Neuron (in vitro differentiated cells): Measurements from ENCODE around the gene ALDH3B2.
A peak's percentile ranks its signal among the peaks of the same experiment; 100 is the strongest.
"Not testable (repeated sequence)": the region's sequence is repeated elsewhere in the genome, so short reads cannot be mapped to it uniquely, and the experiment has no call there.

Experiments
- H2AFZ ChIP-seq: one replicate; pipeline ENCODE4 v1.6.1; 2013; ENCODE audit warnings: low read depth, mild to moderate bottlenecking, inconsistent platforms, low read length, moderate library complexity
- H3K27me3 ChIP-seq: one replicate; pipeline ENCODE4 v1.6.1; 2013; ENCODE audit warnings: low read length; ENCODE audit not compliant: insufficient read depth
- H3K36me3 ChIP-seq: one replicate; pipeline ENCODE4 v1.6.1; 2013; ENCODE audit warnings: low read length; ENCODE audit not compliant: insufficient read depth
- H3K4me1 ChIP-seq: one replicate; pipeline ENCODE4 v1.6.1; 2013; ENCODE audit warnings: low read length; ENCODE audit not compliant: insufficient read depth
- H3K4me3 ChIP-seq: 2 replicates; pipeline ENCODE4 v1.5.1; 2013; ENCODE audit warnings: mild to moderate bottlenecking, low read length, moderate library complexity
- H3K9me3 ChIP-seq: one replicate; pipeline ENCODE4 v1.6.1; 2013; ENCODE audit warnings: low read length

ALDH3B2 gene

GRCh38 chr11:67631411-67631810 lies 43.0 kb downstream of the ALDH3B2 start:
- H3K36me3 ChIP-seq: no peaks in the 10 kb centered on the region
- no peaks in the 10 kb centered on the region for H3K9me3 ChIP-seq
- H3K4me3 ChIP-seq: peak overlapping the region; percentile 77
- no peaks in the 10 kb centered on the region for H3K27me3 ChIP-seq
- no peak overlapping the region for H2AFZ ChIP-seq
- H3K4me1 ChIP-seq: peaks cover 6% of the 10 kb centered on the region

GRCh38 chr11:67630943-67631331 lies 43.5 kb downstream of the ALDH3B2 start:
- Histone ChIP-seq H3K27me3 (no peaks in the 10 kb centered on the region), H3K4me1 (peaks cover 6% of the 10 kb centered on the region), H3K9me3 (no peaks in the 10 kb centered on the region), H2AFZ (no peak overlapping the region), H3K4me3 (peak overlapping the region; percentile 77), H3K36me3 (no peaks in the 10 kb centered on the region)

- H2AFZ ChIP-seq: no peak overlapping the region
- H3K4me1 ChIP-seq: peaks cover 6% of the 10 kb centered on the region
- no peaks in the 10 kb centered on the region for H3K36me3 ChIP-seq
- peak overlapping the region; percentile 77 for H3K4me3 ChIP-seq
- no peaks in the 10 kb centered on the region for H3K27me3 ChIP-seq
- no peaks in the 10 kb centered on the region for H3K9me3 ChIP-seq
Observed at GRCh38 chr11:67630228-67630942, 44.0 kb downstream of the ALDH3B2 start.

GRCh38 chr11:67629386-67630227 lies 44.8 kb downstream of the ALDH3B2 start, which contains the start of gene NUDT8:
NUDT8 (minus strand) TSS chr11:67629937; CDS start chr11:67629911, 26 bp downstream.
- no peaks in the 10 kb centered on the region for H3K36me3 ChIP-seq
- H3K9me3 ChIP-seq: no peaks in the 10 kb centered on the region
- H2AFZ ChIP-seq: peak within 1 kb of the TSS; percentile 87
- H3K27me3 ChIP-seq: no peaks in the 10 kb centered on the region
- peaks cover 6% of the 10 kb centered on the region for H3K4me1 ChIP-seq
- H3K4me3 ChIP-seq: peak within 1 kb of the TSS; percentile 77

GRCh38 chr11:67628710-67629385 lies 45.6 kb downstream of the ALDH3B2 start:
- H3K4me3 ChIP-seq: peak overlapping the region; percentile 48
- no peaks in the 10 kb centered on the region for H3K36me3 ChIP-seq
- H3K27me3 ChIP-seq: no peaks in the 10 kb centered on the region

GRCh38 chr11:67627812-67628624 lies 46.4 kb downstream of the ALDH3B2 start:
- H2AFZ ChIP-seq: no peak overlapping the region
- H3K4me1 ChIP-seq: peaks cover 6% of the 10 kb centered on the region
- H3K36me3 ChIP-seq: no peaks in the 10 kb centered on the region
- H3K27me3 ChIP-seq: no peaks in the 10 kb centered on the region
- H3K9me3 ChIP-seq: no peaks in the 10 kb centered on the region
- H3K4me3 ChIP-seq: no peak overlapping the region

More at GRCh38 chr11:67628710-67629385, 45.6 kb downstream of the ALDH3B2 start:
- Histone ChIP-seq H2AFZ (no peak overlapping the region), H3K9me3 (no peaks in the 10 kb centered on the region), H3K4me1 (peaks cover 6% of the 10 kb centered on the region)

GRCh38 chr11:67627441-67627811 lies 47.0 kb downstream of the ALDH3B2 start:
- peaks cover 6% of the 10 kb centered on the region for H3K4me1 ChIP-seq
- no peaks in the 10 kb centered on the region for H3K9me3 ChIP-seq
- no peak overlapping the region for H2AFZ ChIP-seq
- H3K27me3 ChIP-seq: no peaks in the 10 kb centered on the region
- H3K36me3 ChIP-seq: no peaks in the 10 kb centered on the region
- no peak overlapping the region for H3K4me3 ChIP-seq

- H3K9me3 ChIP-seq: no peaks in the 10 kb centered on the region
- peaks cover 6% of the 10 kb centered on the region for H3K4me1 ChIP-seq
- H3K36me3 ChIP-seq: no peaks in the 10 kb centered on the region
- no peak overlapping the region for H3K4me3 ChIP-seq
- H2AFZ ChIP-seq: no peak overlapping the region
- H3K27me3 ChIP-seq: no peaks in the 10 kb centered on the region
Observed at GRCh38 chr11:67626970-67627369, 47.5 kb downstream of the ALDH3B2 start.

- H2AFZ ChIP-seq, H3K27me3 ChIP-seq, H3K36me3 ChIP-seq, H3K4me3 ChIP-seq, H3K4me1 ChIP-seq, H3K9me3 ChIP-seq: not testable (repeated sequence)
Observed at GRCh38 chr11:67626131-67626833, 48.1 kb downstream of the ALDH3B2 start.

- not testable (repeated sequence) for H3K4me1 ChIP-seq, H3K9me3 ChIP-seq, H3K36me3 ChIP-seq, H2AFZ ChIP-seq, H3K27me3 ChIP-seq, H3K4me3 ChIP-seq
Observed at GRCh38 chr11:67623795-67624194, 50.6 kb downstream of the ALDH3B2 start.

- H3K4me1 ChIP-seq, H2AFZ ChIP-seq, H3K27me3 ChIP-seq, H3K9me3 ChIP-seq, H3K4me3 ChIP-seq, H3K36me3 ChIP-seq: not testable (repeated sequence)
Observed at GRCh38 chr11:67622905-67623304, 51.5 kb downstream of the ALDH3B2 start.

GRCh38 chr11:67621928-67622327 lies 52.5 kb downstream of the ALDH3B2 start:
- not testable (repeated sequence) for H2AFZ ChIP-seq, H3K9me3 ChIP-seq, H3K36me3 ChIP-seq, H3K4me3 ChIP-seq, H3K27me3 ChIP-seq, H3K4me1 ChIP-seq
